Endothelial cell of umbilical vein (primary cell): ENCODE results near the gene LAMP5.

Experiments
- CTCF ChIP-seq, 2 donors: IDR thresholded peaks; 1 replicate in 1 of 2; 2 replicates in 1 of 2; pipeline ENCODE4 v1.5.1; 2011; ENCODE audit warnings: low read length in 2 of 2, mild to moderate bottlenecking in 2 of 2, moderate library complexity in 2 of 2, control low read depth in 1 of 2, inconsistent platforms in 1 of 2, low read depth in 1 of 2; ENCODE audit not compliant: insufficient read depth in 1 of 2; ENCODE audit errors: extremely low read depth in 1 of 2
- EZH2 ChIP-seq: IDR thresholded peaks from 2 replicates; pipeline ENCODE4 v1.6.1; 2012; ENCODE audit warnings: borderline replicate concordance, low read depth, mild to moderate bottlenecking, moderate library complexity, low read length, inconsistent platforms; ENCODE audit not compliant: severe bottlenecking
- FOS ChIP-seq: IDR thresholded peaks from 2 replicates; pipeline ENCODE4 v1.6.1; 2011; ENCODE audit warnings: mild to moderate bottlenecking, low read length, moderate library complexity, borderline replicate concordance; ENCODE audit not compliant: insufficient read depth
- GATA2 ChIP-seq: IDR thresholded peaks from 2 replicates; pipeline ENCODE4 v1.7.0; 2011; ENCODE audit warnings: low read depth, mild to moderate bottlenecking, moderate library complexity, mixed read lengths, low read length; ENCODE audit not compliant: insufficient read length, insufficient read depth
- JUN ChIP-seq: IDR thresholded peaks from 2 replicates; pipeline ENCODE4 v1.6.1; 2011; ENCODE audit warnings: borderline replicate concordance, low read depth; ENCODE audit not compliant: insufficient read length, insufficient read depth
- MYC ChIP-seq: IDR thresholded peaks from one replicate; pipeline ENCODE4 v1.6.1; 2011; ENCODE audit warnings: mild to moderate bottlenecking, low read depth, low read length
- POLR2A ChIP-seq: IDR thresholded peaks from 2 replicates; pipeline ENCODE4 v1.6.1; 2012; ENCODE audit warnings: low read depth, mild to moderate bottlenecking, control low read depth, low read length
- POLR2AphosphoS5 ChIP-seq: IDR thresholded peaks from 2 replicates; pipeline ENCODE4 v1.6.1; 2012; ENCODE audit warnings: low read depth, mild to moderate bottlenecking, control low read depth, low read length, moderate library complexity; ENCODE audit not compliant: insufficient read depth
- TF ChIP-seq, protein P1 (sequence below): IDR thresholded peaks from 2 replicates; pipeline ENCODE4 v1.6.1; 2011; ENCODE audit not compliant: insufficient read depth, insufficient read length

GRCh38 chr20:9570612-9571011 is 56.2 kb downstream of the LAMP5 start:
- TF ChIP-seq CTCF (IDR thresholded peaks at IDR 0.05; ENCODE audit: extremely low read depth in 1 of 2, insufficient read depth in 1 of 2, low read depth in 1 of 2, low read length in 2 of 2): no peak
- no peak for TF ChIP-seq POLR2A
- TF ChIP-seq EZH2: no peak
- no peak for TF ChIP-seq POLR2AphosphoS5
- no peak for TF ChIP-seq JUN
- TF ChIP-seq MYC: no peak
- TF ChIP-seq FOS: no peak
- TF ChIP-seq, protein P1, sequence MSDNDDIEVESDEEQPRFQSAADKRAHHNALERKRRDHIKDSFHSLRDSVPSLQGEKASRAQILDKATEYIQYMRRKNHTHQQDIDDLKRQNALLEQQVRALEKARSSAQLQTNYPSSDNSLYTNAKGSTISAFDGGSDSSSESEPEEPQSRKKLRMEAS: no peak
- TF ChIP-seq GATA2: no peak
